ENCODE results near the gene TMBIM1.

DNA sequence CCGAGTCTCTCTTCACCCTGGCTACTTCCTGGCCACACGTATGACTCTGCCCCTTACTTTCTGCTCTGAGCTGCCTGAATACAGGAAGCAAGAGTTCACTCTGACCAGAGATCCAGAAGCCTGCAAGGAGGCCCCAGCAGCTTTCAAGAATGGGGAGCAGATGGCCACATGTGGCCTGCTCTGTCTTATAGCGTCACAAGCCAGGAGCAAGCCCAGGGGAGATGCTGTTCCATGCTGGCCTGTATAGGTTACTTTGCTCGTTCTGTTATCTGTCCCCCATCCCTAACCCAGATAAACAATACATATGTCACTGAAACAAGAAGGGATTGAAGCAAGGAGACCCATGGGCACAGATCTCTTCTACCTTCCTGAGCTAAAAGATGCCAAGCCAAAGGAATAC is 17.7 kb downstream of the TMBIM1 start:
- TF ChIP-seq GATA2 (IDR thresholded peaks at IDR 0.05; ENCODE audit: low read depth, low read length), result no peak
- no peak for TF ChIP-seq GATA3 (IDR thresholded peaks at IDR 0.05; ENCODE audit: low read depth, low read length)

Data from SH-SY5Y (cell line).